Lung microvascular endothelial cell (primary cell): Measurements from ENCODE around the gene TNNT3. TPM values are rescaled to one million over a fixed set of nuclear protein-coding genes. Genes with fewer than 3 reads are reported as not detected.

Experiments
- total RNA-seq: library from RNA; depleted of rRNA; stranded (reverse); fragments of >200 nt; gene quantifications from 2 replicates; pipeline ENCODE4 v1.2.1, GENCODE V29; 2014

TNNT3 gene
- total RNA-seq, 1 donor from 2014 or later = not detected

Other genes starting within 250 kb of the TNNT3 start
- gene KRTAP5-6, start 222.5 kb upstream of the TNNT3 start, total RNA-seq = not detected in 2 replicates
- gene IFITM10, start 169.1 kb upstream of the TNNT3 start, total RNA-seq = 0.44 and 1.2 TPM in 2 replicates
- gene CTSD, start 155.8 kb upstream of the TNNT3 start, total RNA-seq = 158 and 532 TPM in 2 replicates
- gene SYT8, start 84.7 kb upstream of the TNNT3 start, total RNA-seq = not detected in 2 replicates
- not detected in 2 replicates for gene TNNI2, start 80.7 kb upstream of the TNNT3 start, total RNA-seq
- gene LSP1, start 66.6 kb upstream of the TNNT3 start, total RNA-seq = under 0.01 TPM in 1 of 2 replicates, not detected in the other
- gene PRR33, start 27.8 kb upstream of the TNNT3 start, total RNA-seq = not detected in 2 replicates
- 58.0 and 77.6 TPM in 2 replicates for gene MRPL23, start 27.6 kb downstream of the TNNT3 start, total RNA-seq
- gene H19, start 78.1 kb downstream of the TNNT3 start, total RNA-seq = 20.0 and 53.6 TPM in 2 replicates
- 4.6 and 6.7 TPM in 2 replicates for gene IGF2, start 219.7 kb downstream of the TNNT3 start, total RNA-seq
- gene INS, start 241.5 kb downstream of the TNNT3 start, total RNA-seq = not detected in 2 replicates